Liver (tissue), 3 donors: Measurements from ENCODE around the gene RIMBP2.

Experiments used
- RAD21 ChIP-seq, 2 donors: IDR thresholded peaks; 2 replicates each; pipeline ENCODE4 v1.6.1; 2016; ENCODE audit warnings: antibody characterized with exemption in 2 of 2, mild to moderate bottlenecking in 2 of 2
- TF ChIP-seq, protein P1 (sequence below): fragments of 150-350 bp; IDR thresholded peaks from 2 replicates; pipeline ENCODE4 v1.5.1; 2017; ENCODE audit warnings: improper control_type of control experiment, low read depth, low read length; ENCODE audit not compliant: missing input control
- donor health status: healthy.
- donor health status: healthy.

DNA sequence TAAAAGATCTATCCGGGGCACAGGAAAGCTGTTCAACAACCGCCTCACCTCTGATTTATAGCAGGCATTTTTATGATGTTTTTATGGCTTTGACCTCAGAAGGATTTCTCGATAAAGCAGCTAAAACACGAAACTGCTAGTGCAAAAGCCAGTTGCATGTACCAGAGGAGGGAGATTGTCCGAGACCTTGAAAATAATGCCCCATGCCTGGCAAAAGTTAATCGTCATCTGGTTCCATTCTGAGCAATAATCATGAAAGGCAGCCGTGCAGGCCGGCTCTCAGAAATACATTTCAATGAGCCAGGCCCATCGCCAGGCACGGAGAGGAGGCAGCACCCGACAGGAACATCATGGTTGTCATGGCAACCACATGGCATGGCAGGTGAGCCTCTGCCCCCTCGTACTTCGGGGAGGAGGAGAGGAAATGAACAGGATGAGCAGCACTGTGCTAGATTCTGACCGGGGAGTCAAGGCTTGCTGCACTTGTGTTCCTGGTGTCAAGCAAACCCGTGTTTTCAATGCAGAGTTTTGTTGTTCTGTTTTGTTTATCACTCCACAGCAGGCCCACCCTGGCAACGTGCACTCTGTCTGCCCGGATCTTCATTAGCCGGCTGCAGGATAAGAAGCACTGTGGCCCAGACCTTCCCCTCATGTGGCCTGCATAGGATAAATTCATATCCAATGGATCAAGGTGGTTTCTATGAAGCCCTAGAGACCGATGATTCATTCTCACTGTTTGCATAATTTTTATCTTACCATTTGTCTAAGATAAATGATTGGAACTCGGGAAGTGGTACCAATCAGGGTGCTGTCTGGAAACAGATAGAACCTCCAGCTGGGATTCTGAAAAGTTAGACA lies 160.2 kb downstream of the RIMBP2 start:
- no peak for TF ChIP-seq RAD21 (IDR thresholded peaks at IDR 0.05)
- TF ChIP-seq, protein P1, sequence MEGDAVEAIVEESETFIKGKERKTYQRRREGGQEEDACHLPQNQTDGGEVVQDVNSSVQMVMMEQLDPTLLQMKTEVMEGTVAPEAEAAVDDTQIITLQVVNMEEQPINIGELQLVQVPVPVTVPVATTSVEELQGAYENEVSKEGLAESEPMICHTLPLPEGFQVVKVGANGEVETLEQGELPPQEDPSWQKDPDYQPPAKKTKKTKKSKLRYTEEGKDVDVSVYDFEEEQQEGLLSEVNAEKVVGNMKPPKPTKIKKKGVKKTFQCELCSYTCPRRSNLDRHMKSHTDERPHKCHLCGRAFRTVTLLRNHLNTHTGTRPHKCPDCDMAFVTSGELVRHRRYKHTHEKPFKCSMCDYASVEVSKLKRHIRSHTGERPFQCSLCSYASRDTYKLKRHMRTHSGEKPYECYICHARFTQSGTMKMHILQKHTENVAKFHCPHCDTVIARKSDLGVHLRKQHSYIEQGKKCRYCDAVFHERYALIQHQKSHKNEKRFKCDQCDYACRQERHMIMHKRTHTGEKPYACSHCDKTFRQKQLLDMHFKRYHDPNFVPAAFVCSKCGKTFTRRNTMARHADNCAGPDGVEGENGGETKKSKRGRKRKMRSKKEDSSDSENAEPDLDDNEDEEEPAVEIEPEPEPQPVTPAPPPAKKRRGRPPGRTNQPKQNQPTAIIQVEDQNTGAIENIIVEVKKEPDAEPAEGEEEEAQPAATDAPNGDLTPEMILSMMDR, result no peak
